Smooth muscle cell (in vitro differentiated cells): ENCODE results near the gene CDR2. TPM values are rescaled to one million over a fixed set of nuclear protein-coding genes. Genes with fewer than 3 reads are reported as not detected.
A peak's percentile ranks its signal among the peaks of the same experiment; 100 is the strongest.

Experiments
- DNase-seq: peaks from one replicate; lab custom pipeline; 2025; ENCODE audit not compliant: unreplicated experiment; lab: John Stamatoyannopoulos, UW
- H2AFZ ChIP-seq: fragments of 200-600 bp; sonication (generic); 2 replicates; pipeline ENCODE4 v1.6.0; 2016; ENCODE audit warnings: antibody characterized with exemption, low read depth, mild to moderate bottlenecking
- H3F3A ChIP-seq: fragments of 200-600 bp; sonication (generic); 2 replicates; pipeline ENCODE4 v1.6.0; 2017; ENCODE audit warnings: antibody characterized with exemption, low read depth
- H3K27ac ChIP-seq: fragments of 200-600 bp; sonication (generic); 2 replicates; pipeline ENCODE4 v1.5.1; 2016; ENCODE audit warnings: low read depth, mild to moderate bottlenecking
- H3K27me3 ChIP-seq: fragments of 200-600 bp; sonication (generic); 2 replicates; pipeline ENCODE4 v1.6.1; 2016; ENCODE audit warnings: low read depth, mild to moderate bottlenecking
- H3K36me3 ChIP-seq: fragments of 200-600 bp; sonication (generic); 2 replicates; pipeline ENCODE4 v1.5.1; 2016; ENCODE audit warnings: low read depth
- H3K4me1 ChIP-seq: fragments of 200-600 bp; sonication (generic); 2 replicates; pipeline ENCODE4 v1.5.1; 2016; ENCODE audit warnings: low read depth
- H3K4me2 ChIP-seq: fragments of 200-600 bp; sonication (generic); 2 replicates; pipeline ENCODE4 v1.6.0; 2016; ENCODE audit warnings: mild to moderate bottlenecking
- H3K4me3 ChIP-seq: fragments of 200-600 bp; sonication (generic); 2 replicates; pipeline ENCODE4 v1.5.1; 2016; ENCODE audit warnings: mild to moderate bottlenecking
- H3K79me2 ChIP-seq: fragments of 200-600 bp; sonication (generic); 2 replicates; pipeline ENCODE4 v1.6.0; 2016; ENCODE audit warnings: low read depth, mild to moderate bottlenecking
- H3K9ac ChIP-seq: fragments of 200-600 bp; sonication (generic); 2 replicates; pipeline ENCODE4 v1.6.0; 2016; ENCODE audit warnings: low read depth
- H3K9me3 ChIP-seq: fragments of 200-600 bp; sonication (generic); replicated peaks from 2 replicates; pipeline ENCODE4 v1.5.1; 2016; ENCODE audit warnings: low read depth
- H4K20me1 ChIP-seq: fragments of 200-600 bp; sonication (generic); 2 replicates; pipeline ENCODE4 v1.6.0; 2016; ENCODE audit warnings: low read depth
- CTCF ChIP-seq: fragments of 200-600 bp; sonication (generic); IDR thresholded peaks from 2 replicates; pipeline ENCODE4 v1.5.1; 2017; ENCODE audit warnings: borderline replicate concordance, mild to moderate bottlenecking, antibody characterized with exemption; ENCODE audit not compliant: insufficient read depth, poor library complexity, severe bottlenecking
- WGBS: methylation state at CpG from one replicate; pipeline ENCODE4 v1.1.7; 2016; ENCODE audit warnings: low lambda C conversion rate; 5-methylcytosine and 5-hydroxymethylcytosine counted together
- polyA plus RNA-seq: library from polyadenylated mRNA; unstranded; fragments of >200 nt; fragmentation: Nextera tagmentation; extraction: Ambion mirVana; gene quantifications from 2 replicates; pipeline ENCODE4 v1.2.1, GENCODE V29; 2016
- total RNA-seq: library from RNA; depleted of rRNA; stranded (reverse); fragments of >200 nt; gene quantifications from 2 replicates; pipeline ENCODE4 v1.2.3, GENCODE V29; 2014

Gene CDR2
- total and polyA plus RNA-seq, 2 experiments from 2014 or later: 47.4 to 67.3 TPM

- peaks cover 28% of the 10 kb centered on the region for H4K20me1 ChIP-seq
- H3K9me3 ChIP-seq: no peaks in the 10 kb centered on the region
- no peak overlapping the region for H3K4me3 ChIP-seq
- no peaks in the 10 kb centered on the region for H3K4me1 ChIP-seq
- H3K79me2 ChIP-seq: no peaks in the 10 kb centered on the region
- no peaks in the 10 kb centered on the region for H3K27me3 ChIP-seq
- DNase-seq: no peak
- H3K4me2 ChIP-seq: no peak overlapping the region
- H3K27ac ChIP-seq: no peak overlapping the region
- no peak overlapping the region for H2AFZ ChIP-seq
- no peak for TF ChIP-seq CTCF
- H3F3A ChIP-seq: no peaks in the 10 kb centered on the region
- H3K9ac ChIP-seq: no peak overlapping the region
- H3K36me3 ChIP-seq: no peaks in the 10 kb centered on the region
- 99% methylated on average over 17 of the region's 17 CpGs for WGBS
Measured at GRCh38 chr16:22322741-22323140, 51.7 kb downstream of the CDR2 start.

GRCh38 chr16:22322021-22322471, 52.4 kb downstream of the CDR2 start:
- Histone ChIP-seq H3K79me2 (no peaks in the 10 kb centered on the region), H3K4me2 (no peak overlapping the region), H3K36me3 (no peaks in the 10 kb centered on the region), H3K27me3 (no peaks in the 10 kb centered on the region), H3K9me3 (no peaks in the 10 kb centered on the region), H3F3A (no peaks in the 10 kb centered on the region), H3K4me3 (no peak overlapping the region), H3K9ac (no peak overlapping the region), H2AFZ (no peak overlapping the region), H4K20me1 (peaks cover 28% of the 10 kb centered on the region), H3K4me1 (no peaks in the 10 kb centered on the region), H3K27ac (no peak overlapping the region)
- TF ChIP-seq CTCF: no peak
- no peak for DNase-seq
- WGBS: 98% methylated on average over 11 of the region's 11 CpGs

GRCh38 chr16:22321340-22322001, 52.9 kb downstream of the CDR2 start:
- Histone ChIP-seq H3K9me3 (no peaks in the 10 kb centered on the region), H3K4me1 (no peaks in the 10 kb centered on the region), H3K9ac (no peak overlapping the region), H3K79me2 (no peaks in the 10 kb centered on the region), H4K20me1 (peaks cover 28% of the 10 kb centered on the region), H3K27me3 (no peaks in the 10 kb centered on the region), H3F3A (no peaks in the 10 kb centered on the region), H3K36me3 (no peaks in the 10 kb centered on the region), H3K27ac (no peak overlapping the region), H3K4me3 (no peak overlapping the region), H2AFZ (no peak overlapping the region), H3K4me2 (no peak overlapping the region)
- no peak for DNase-seq
- 61% methylated on average over 16 of the region's 16 CpGs for WGBS
- peak; percentile 97 for TF ChIP-seq CTCF
